ENCODE results near the gene GALNT6.

Gene GALNT6

DNA sequence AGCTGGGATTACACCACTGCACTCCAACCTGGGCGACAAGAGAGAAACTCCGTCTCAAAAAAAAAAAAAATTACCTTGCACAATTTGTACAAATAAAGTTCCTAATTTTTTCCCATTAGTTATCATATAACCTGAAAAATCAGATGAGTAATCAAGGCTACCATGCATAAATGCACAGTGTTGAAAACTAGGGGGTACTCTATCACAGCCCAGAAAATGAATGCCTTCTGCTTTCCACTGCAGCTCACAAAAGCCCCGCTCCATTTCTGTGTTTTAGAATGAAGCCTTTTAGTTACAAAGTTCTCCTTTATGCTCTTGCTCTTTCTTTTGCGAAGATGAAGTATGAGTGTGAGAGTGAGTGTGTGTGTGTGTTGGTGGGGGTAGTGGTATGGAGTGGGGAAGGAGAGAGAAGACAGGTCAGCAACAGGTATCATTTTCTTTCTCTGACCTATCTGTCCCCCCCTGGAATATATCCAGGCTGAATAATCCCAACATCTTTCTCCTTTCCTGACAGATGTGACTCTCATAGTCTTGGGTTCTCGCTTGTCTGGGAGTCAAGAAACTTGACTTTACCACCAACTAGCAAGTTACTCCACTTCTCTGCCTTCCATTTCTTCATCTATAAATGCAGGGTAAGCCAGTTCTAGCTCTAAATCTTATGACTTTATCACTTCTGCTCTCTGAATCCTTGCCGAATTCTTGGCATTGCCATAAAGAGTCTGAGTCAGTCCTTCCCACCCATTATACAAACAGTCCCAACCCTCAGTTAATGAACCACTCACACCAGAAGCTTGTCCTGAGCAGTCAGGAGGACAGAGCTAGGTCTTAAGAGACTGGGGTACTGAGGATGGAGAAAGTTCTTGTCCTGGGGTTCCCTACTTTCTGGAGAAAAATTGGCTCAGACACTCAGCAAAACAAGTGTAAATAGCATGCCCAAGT, 83.3 kb downstream of the GALNT6 start:
- Histone ChIP-seq H3K27ac (ENCODE audit: low read depth, low read length, poor library complexity, severe bottlenecking) (no peak overlapping the region), H3K4me2 (ENCODE audit: low read length) (no peak overlapping the region), H4K20me1 (ENCODE audit: insufficient read depth, low read length) (no peaks in the 10 kb centered on the region), H3K9me3 (ENCODE audit: low read length) (no peaks in the 10 kb centered on the region), H3K9me2 (ENCODE audit: low read depth, low read length) (no peaks in the 10 kb centered on the region), H2AFZ (ENCODE audit: low read length) (no peak overlapping the region), H3K9ac (ENCODE audit: low read length) (no peak overlapping the region), H3K27me3 (ENCODE audit: insufficient read depth, low read length) (no peaks in the 10 kb centered on the region), H3K4me3 (ENCODE audit: low read depth, low read length, poor library complexity, severe bottlenecking) (no peak overlapping the region), H3K4me1 (ENCODE audit: insufficient read depth, low read length, severe bottlenecking) (no peaks in the 10 kb centered on the region), H3K36me3 (ENCODE audit: insufficient read depth, low read length) (no peaks in the 10 kb centered on the region), H3F3A (ENCODE audit: insufficient read depth, low read length) (no peaks in the 10 kb centered on the region), H3K79me2 (ENCODE audit: insufficient read depth, low read length) (no peaks in the 10 kb centered on the region)
- TF ChIP-seq EZH2 (IDR thresholded peaks at IDR 0.05; ENCODE audit: borderline replicate concordance, low read length) = no peak
- TF ChIP-seq, protein P1, sequence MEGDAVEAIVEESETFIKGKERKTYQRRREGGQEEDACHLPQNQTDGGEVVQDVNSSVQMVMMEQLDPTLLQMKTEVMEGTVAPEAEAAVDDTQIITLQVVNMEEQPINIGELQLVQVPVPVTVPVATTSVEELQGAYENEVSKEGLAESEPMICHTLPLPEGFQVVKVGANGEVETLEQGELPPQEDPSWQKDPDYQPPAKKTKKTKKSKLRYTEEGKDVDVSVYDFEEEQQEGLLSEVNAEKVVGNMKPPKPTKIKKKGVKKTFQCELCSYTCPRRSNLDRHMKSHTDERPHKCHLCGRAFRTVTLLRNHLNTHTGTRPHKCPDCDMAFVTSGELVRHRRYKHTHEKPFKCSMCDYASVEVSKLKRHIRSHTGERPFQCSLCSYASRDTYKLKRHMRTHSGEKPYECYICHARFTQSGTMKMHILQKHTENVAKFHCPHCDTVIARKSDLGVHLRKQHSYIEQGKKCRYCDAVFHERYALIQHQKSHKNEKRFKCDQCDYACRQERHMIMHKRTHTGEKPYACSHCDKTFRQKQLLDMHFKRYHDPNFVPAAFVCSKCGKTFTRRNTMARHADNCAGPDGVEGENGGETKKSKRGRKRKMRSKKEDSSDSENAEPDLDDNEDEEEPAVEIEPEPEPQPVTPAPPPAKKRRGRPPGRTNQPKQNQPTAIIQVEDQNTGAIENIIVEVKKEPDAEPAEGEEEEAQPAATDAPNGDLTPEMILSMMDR (IDR thresholded peaks at IDR 0.05; ENCODE audit: low read length) = no peak

DNA sequence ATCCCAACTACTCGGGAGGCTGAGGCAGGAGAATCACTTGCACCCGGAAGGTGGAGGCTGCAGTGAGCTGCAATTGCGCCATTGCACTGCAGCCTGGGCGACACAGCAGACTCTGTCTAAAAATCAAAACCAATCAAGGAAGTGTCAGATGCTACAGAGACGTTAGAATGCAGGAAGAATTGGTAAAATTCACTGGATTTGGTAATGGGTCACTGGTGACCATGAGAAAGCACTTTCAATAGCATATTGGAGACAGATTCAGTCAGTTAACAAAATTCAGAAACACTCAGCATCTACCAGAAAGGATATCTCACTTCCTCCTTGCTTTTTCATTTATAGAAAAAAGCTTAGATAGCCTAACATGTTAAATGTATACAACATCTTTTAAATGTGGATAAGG, 84.7 kb downstream of the GALNT6 start:
- Histone ChIP-seq H3K36me3 (ENCODE audit: insufficient read depth, low read length) (no peaks in the 10 kb centered on the region), H3K9me3 (ENCODE audit: low read length) (no peaks in the 10 kb centered on the region), H4K20me1 (ENCODE audit: insufficient read depth, low read length) (no peaks in the 10 kb centered on the region), H2AFZ (ENCODE audit: low read length) (no peak overlapping the region), H3K27me3 (ENCODE audit: insufficient read depth, low read length) (peaks cover 4% of the 10 kb centered on the region; the same call in 1 of the 2 replicates), H3K9ac (ENCODE audit: low read length) (no peak overlapping the region), H3F3A (ENCODE audit: insufficient read depth, low read length) (no peaks in the 10 kb centered on the region), H3K4me3 (ENCODE audit: low read depth, low read length, poor library complexity, severe bottlenecking) (no peak overlapping the region), H3K27ac (ENCODE audit: low read depth, low read length, poor library complexity, severe bottlenecking) (no peak overlapping the region), H3K4me2 (ENCODE audit: low read length) (no peak overlapping the region), H3K79me2 (ENCODE audit: insufficient read depth, low read length) (no peaks in the 10 kb centered on the region), H3K9me2 (ENCODE audit: low read depth, low read length) (no peaks in the 10 kb centered on the region), H3K4me1 (ENCODE audit: insufficient read depth, low read length, severe bottlenecking) (no peaks in the 10 kb centered on the region)
- TF ChIP-seq, protein P1 (IDR thresholded peaks at IDR 0.05; ENCODE audit: low read length) = no peak
- TF ChIP-seq EZH2 (IDR thresholded peaks at IDR 0.05; ENCODE audit: borderline replicate concordance, low read length) = no peak

Data from OCI-LY1 (cell line).